Stimulated activated naive CD8-positive, alpha-beta T cell treated with anti-CD3 and anti-CD28 coated beads, Interleukin-15, amount 100 ng/mL, for 72 hours (primary cell): Measurements from ENCODE around the gene IRGQ.
A peak's percentile ranks its signal among the peaks of the same experiment; 100 is the strongest.
"Not testable (repeated sequence)": the region's sequence is repeated elsewhere in the genome, so short reads cannot be mapped to it uniquely, and the experiment has no call there.

ENCODE experiments used
- ATAC-seq: fragments of 150-1000 bp; cut with Tn5 transposase; 2 replicates; pipeline ENCODE4 v1.10.0; 2021; ENCODE audit warnings: mild to moderate bottlenecking, moderate library complexity
- DNase-seq, 2 donors: peaks; one replicate each; pipeline ENCODE4 v3.0.0; 2021 to 2022
- H3K27ac Mint-ChIP-seq, 2 donors: one replicate each; pipeline ENCODE4 v1.8.0; 2022; ENCODE audit warnings: mild to moderate bottlenecking in 2 of 2, mixed read lengths in 2 of 2, moderate library complexity in 2 of 2
- H3K27me3 Mint-ChIP-seq: one replicate; pipeline ENCODE4 v1.8.0; 2022; ENCODE audit warnings: mixed read lengths
- H3K4me1 Mint-ChIP-seq: one replicate; pipeline ENCODE4 v1.8.0; 2022; ENCODE audit warnings: mild to moderate bottlenecking, mixed read lengths
- H3K4me3 Mint-ChIP-seq, 2 donors: one replicate each; pipeline ENCODE4 v1.8.0; 2022; ENCODE audit warnings: mild to moderate bottlenecking in 2 of 2, mixed read lengths in 2 of 2, moderate library complexity in 1 of 2
- H3K9me3 Mint-ChIP-seq, 2 donors: one replicate each; pipeline ENCODE4 v1.8.0; 2022; ENCODE audit warnings: mixed read lengths in 2 of 2

Gene IRGQ

GRCh38 chr19:43595999-43596841 lies at the start of gene IRGQ, which contains the start of gene ZNF576:
IRGQ (minus strand) TSS chr19:43596134; CDS start chr19:43595338, 796 bp downstream.
ZNF576 (plus strand) TSS chr19:43596595; CDS start chr19:43597109, 514 bp downstream.
- peak within 1 kb of the TSS; percentile 92 to 98 for H3K4me3 Mint-ChIP-seq
- peaks cover 58% of the 10 kb centered on the region for H3K4me1 Mint-ChIP-seq
- H3K27ac Mint-ChIP-seq, result peak within 1 kb of the TSS; percentile 99 to 100
- no peaks in the 10 kb centered on the region for H3K27me3 Mint-ChIP-seq
- ATAC-seq, result peak; percentile 85
- H3K9me3 Mint-ChIP-seq, result no peaks in the 10 kb centered on the region
- DNase-seq, result peak; percentile 100

GRCh38 chr19:43644181-43644580 lies 48.2 kb upstream of the IRGQ start:
- H3K4me1 Mint-ChIP-seq, result peaks cover 11% of the 10 kb centered on the region
- no peak overlapping the region for H3K27ac Mint-ChIP-seq
- no peaks in the 10 kb centered on the region for H3K9me3 Mint-ChIP-seq
- no peak overlapping the region for H3K4me3 Mint-ChIP-seq
- DNase-seq (no peak), ATAC-seq (no peak)
- H3K27me3 Mint-ChIP-seq, result peaks cover 25% of the 10 kb centered on the region

GRCh38 chr19:43643326-43643725 lies 47.4 kb upstream of the IRGQ start:
- H3K9me3 Mint-ChIP-seq, result no peaks in the 10 kb centered on the region
- no peak for ATAC-seq
- DNase-seq, result no peak
- peaks cover 20% of the 10 kb centered on the region for H3K4me1 Mint-ChIP-seq
- H3K27ac Mint-ChIP-seq, result no peak overlapping the region
- no peak overlapping the region for H3K4me3 Mint-ChIP-seq
- H3K27me3 Mint-ChIP-seq, result peaks cover 34% of the 10 kb centered on the region

GRCh38 chr19:43642531-43642930 lies 46.6 kb upstream of the IRGQ start:
- Mint-ChIP-seq H3K4me3 (no peak overlapping the region), H3K27ac (no peak overlapping the region), H3K27me3 (peaks cover 41% of the 10 kb centered on the region), H3K4me1 (peaks cover 20% of the 10 kb centered on the region), H3K9me3 (no peaks in the 10 kb centered on the region)
- ATAC-seq, result no peak
- DNase-seq, result no peak

GRCh38 chr19:43641333-43641732 lies 45.4 kb upstream of the IRGQ start:
- ATAC-seq, result no peak
- Mint-ChIP-seq H3K4me1 (peaks cover 20% of the 10 kb centered on the region), H3K27ac (peak overlapping the region in 1 of 2 donors; percentile 31), H3K27me3 (peaks cover 53% of the 10 kb centered on the region), H3K4me3 (peak overlapping the region; percentile 47 to 52), H3K9me3 (no peaks in the 10 kb centered on the region)
- no peak for DNase-seq

GRCh38 chr19:43640424-43640757 lies 44.5 kb upstream of the IRGQ start:
- Mint-ChIP-seq H3K4me3 (peak overlapping the region; percentile 77), H3K4me1 (peaks cover 20% of the 10 kb centered on the region), H3K27me3 (peaks cover 63% of the 10 kb centered on the region), H3K27ac (no peak overlapping the region), H3K9me3 (no peaks in the 10 kb centered on the region)
- ATAC-seq, result no peak
- no peak for DNase-seq

- peak within 1 kb of the TSS; percentile 77 to 78 for H3K4me3 Mint-ChIP-seq
- peaks cover 26% of the 10 kb centered on the region for H3K4me1 Mint-ChIP-seq
- ATAC-seq, result peak; percentile 78
- peak; percentile 41 to 42 for DNase-seq
- peak within 1 kb of the TSS; percentile 22 to 73 for H3K27ac Mint-ChIP-seq
- H3K27me3 Mint-ChIP-seq, result peaks cover 69% of the 10 kb centered on the region
- no peaks in the 10 kb centered on the region for H3K9me3 Mint-ChIP-seq
Observed at GRCh38 chr19:43639519-43640423, 43.8 kb upstream of the IRGQ start, which contains the start of gene CADM4. CADM4 (minus strand) TSS chr19:43639850; CDS start chr19:43639790, 60 bp downstream.

- H3K4me3 Mint-ChIP-seq, result peak overlapping the region; percentile 71 to 78
- H3K27ac Mint-ChIP-seq, result peak overlapping the region in 1 of 2 donors; percentile 22
- H3K9me3 Mint-ChIP-seq, result no peaks in the 10 kb centered on the region
- peaks cover 28% of the 10 kb centered on the region for H3K4me1 Mint-ChIP-seq
- DNase-seq, result no peak
- H3K27me3 Mint-ChIP-seq, result peaks cover 71% of the 10 kb centered on the region
- peak; percentile 21 for ATAC-seq
Observed at GRCh38 chr19:43638995-43639518, 43.1 kb upstream of the IRGQ start.

GRCh38 chr19:43638214-43638994 lies 42.5 kb upstream of the IRGQ start:
- Mint-ChIP-seq H3K9me3 (no peaks in the 10 kb centered on the region), H3K27ac (no peak overlapping the region), H3K4me1 (peaks cover 28% of the 10 kb centered on the region), H3K4me3 (peak overlapping the region; percentile 71 to 78), H3K27me3 (peaks cover 71% of the 10 kb centered on the region)
- ATAC-seq (no peak), DNase-seq (no peak)

- ATAC-seq (no peak), DNase-seq (no peak)
- H3K9me3 Mint-ChIP-seq, result no peaks in the 10 kb centered on the region
- H3K4me1 Mint-ChIP-seq, result peaks cover 28% of the 10 kb centered on the region
- peaks cover 64% of the 10 kb centered on the region for H3K27me3 Mint-ChIP-seq
- H3K4me3 Mint-ChIP-seq, result no peak overlapping the region
- no peak overlapping the region for H3K27ac Mint-ChIP-seq
Observed at GRCh38 chr19:43636121-43636683, 40.3 kb upstream of the IRGQ start.

- not testable (repeated sequence) for DNase-seq, H3K9me3 Mint-ChIP-seq, H3K27ac Mint-ChIP-seq, ATAC-seq
- Mint-ChIP-seq H3K4me1 (peaks cover 25% of the 10 kb centered on the region), H3K27me3 (peaks cover 58% of the 10 kb centered on the region), H3K4me3 (peak overlapping the region in 1 of 2 donors; percentile 27)
Observed at GRCh38 chr19:43635561-43635940, 39.6 kb upstream of the IRGQ start.

- ATAC-seq, result no peak
- Mint-ChIP-seq H3K4me1 (peaks cover 20% of the 10 kb centered on the region), H3K4me3 (peak overlapping the region in 1 of 2 donors; percentile 27), H3K9me3 (no peaks in the 10 kb centered on the region), H3K27ac (peak overlapping the region in 1 of 2 donors; percentile 75), H3K27me3 (peaks cover 52% of the 10 kb centered on the region)
- no peak for DNase-seq
Observed at GRCh38 chr19:43634872-43635560, 39.1 kb upstream of the IRGQ start.

GRCh38 chr19:43634506-43634871 lies 38.6 kb upstream of the IRGQ start:
- H3K27me3 Mint-ChIP-seq, result peaks cover 49% of the 10 kb centered on the region
- DNase-seq (no peak), ATAC-seq (no peak)
- H3K27ac Mint-ChIP-seq, result no peak overlapping the region
- peaks cover 19% of the 10 kb centered on the region for H3K4me1 Mint-ChIP-seq
- no peak overlapping the region for H3K4me3 Mint-ChIP-seq
- H3K9me3 Mint-ChIP-seq, result no peaks in the 10 kb centered on the region

- ATAC-seq (no peak), DNase-seq (no peak)
- Mint-ChIP-seq H3K4me1 (peaks cover 16% of the 10 kb centered on the region), H3K9me3 (no peaks in the 10 kb centered on the region), H3K4me3 (no peak overlapping the region), H3K27ac (no peak overlapping the region), H3K27me3 (peaks cover 45% of the 10 kb centered on the region)
Observed at GRCh38 chr19:43634068-43634467, 38.1 kb upstream of the IRGQ start.
